Gastrocnemius medialis (tissue), 4 donors: ENCODE data around the gene TRPV6. TPM values are rescaled to one million over a fixed set of nuclear protein-coding genes. Genes with fewer than 3 reads are reported as not detected.

Experiments
- ATAC-seq, 2 donors: fragments of 150-250 bp; one replicate each; pipeline ENCODE4 v1.9.1; 2016
- DNase-seq, 2 donors: peaks; one replicate each; pipeline ENCODE4 v3.0.0-alpha.2; 2019
- H3K27ac ChIP-seq, 4 donors: fragments of 200-600 bp; sonication (generic); 1 replicate in 1 of 4; 2 replicates in 3 of 4; pipeline ENCODE4 v1.5.1; 2016 to 2018; ENCODE audit warnings: mild to moderate bottlenecking in 2 of 4, moderate library complexity in 1 of 4
- H3K27me3 ChIP-seq, 3 donors: fragments of 200-600 bp; sonication (generic) in 2 of 3; 1 replicate in 1 of 3; 2 replicates in 2 of 3; pipeline versions ENCODE4 v1.5.1 to v1.6.0; 2016 to 2019; ENCODE audit warnings: mild to moderate bottlenecking in 1 of 3, moderate library complexity in 1 of 3
- H3K36me3 ChIP-seq, 2 donors: fragments of 200-600 bp; sonication (generic) in 1 of 2; one replicate each; pipeline ENCODE4 v1.5.1; 2017 to 2018
- H3K4me1 ChIP-seq, 2 donors: fragments of 200-600 bp; sonication (generic) in 1 of 2; one replicate each; pipeline ENCODE4 v1.5.1; 2016 to 2017; ENCODE audit warnings: mild to moderate bottlenecking in 2 of 2
- H3K4me3 ChIP-seq, 4 donors: fragments of 200-600 bp; sonication (generic) in 3 of 4; 1 replicate in 1 of 4; 2 replicates in 3 of 4; pipeline ENCODE4 v1.5.1; 2016 to 2019; ENCODE audit warnings: mild to moderate bottlenecking in 2 of 4
- H3K9me3 ChIP-seq, 3 donors: fragments of 200-600 bp; sonication (generic) in 2 of 3; 1 replicate in 1 of 3; 2 replicates in 2 of 3; pipeline ENCODE4 v1.5.1; 2016 to 2019
- POLR2A ChIP-seq, 2 donors: fragments of 450-650 bp; IDR thresholded peaks; one replicate each; pipeline ENCODE4 v1.6.1; 2017; ENCODE audit warnings: antibody characterized with exemption in 2 of 2, mild to moderate bottlenecking in 2 of 2, moderate library complexity in 2 of 2
- in situ Hi-C, 4 donors: fragments of 200-750 bp; cut with MboI; loops; one replicate each; pipeline versions ENCODE4 v1.15.0 to v1.8.0; 2017; ENCODE audit warnings: low sequenced_read_pairs in 4 of 4
- intact Hi-C: fragments of 100-400 bp; cut with DNase I; formaldehyde crosslinking; loops from one replicate; pipeline ENCODE4 v1.15.1; 2023; ENCODE audit warnings: low total_unique reads
- total RNA-seq, 4 donors: library from RNA; depleted of rRNA; stranded (reverse); fragments of >200 nt; gene quantifications; one replicate each; pipeline versions ENCODE4 v1.1.0 to v1.2.3, GENCODE V29; 2016
- TF ChIP-seq, protein P1 (sequence below), 5 experiments: fragments of 450-650 bp in 3 of 5; fragments of 200-600 bp in 2 of 5; sonication (generic) in 2 of 5; IDR thresholded peaks in 4 of 5; conservative IDR thresholded peaks in 1 of 5; 1 replicate in 4 of 5; 2 replicates in 1 of 5; pipeline ENCODE4 v1.5.1; 2016 to 2019; ENCODE audit warnings: antibody characterized with exemption in 5 of 5, mild to moderate bottlenecking in 3 of 5, moderate library complexity in 3 of 5

TRPV6 gene
- total RNA-seq, 4 donors from 2014 or later = not detected

DNA sequence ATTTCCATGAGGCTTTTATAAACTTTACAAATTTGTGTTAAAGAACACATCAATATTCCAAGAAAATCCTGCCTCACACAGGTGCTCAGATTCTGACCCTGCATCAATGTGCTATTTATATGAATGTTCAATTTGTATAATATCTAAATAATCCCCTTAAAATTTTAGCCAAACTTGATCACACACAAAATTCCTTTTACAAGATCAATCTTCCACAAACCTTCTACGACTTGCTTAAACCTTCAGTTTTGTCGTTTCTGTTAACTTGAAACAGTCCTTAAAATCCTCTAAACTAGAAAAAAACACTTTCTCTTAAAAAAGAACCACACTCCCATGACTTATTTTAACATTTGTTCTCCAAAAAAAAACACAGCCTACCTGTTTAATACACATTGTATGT, 20.2 kb upstream of the TRPV6 start:
- ATAC-seq = no peak

DNA sequence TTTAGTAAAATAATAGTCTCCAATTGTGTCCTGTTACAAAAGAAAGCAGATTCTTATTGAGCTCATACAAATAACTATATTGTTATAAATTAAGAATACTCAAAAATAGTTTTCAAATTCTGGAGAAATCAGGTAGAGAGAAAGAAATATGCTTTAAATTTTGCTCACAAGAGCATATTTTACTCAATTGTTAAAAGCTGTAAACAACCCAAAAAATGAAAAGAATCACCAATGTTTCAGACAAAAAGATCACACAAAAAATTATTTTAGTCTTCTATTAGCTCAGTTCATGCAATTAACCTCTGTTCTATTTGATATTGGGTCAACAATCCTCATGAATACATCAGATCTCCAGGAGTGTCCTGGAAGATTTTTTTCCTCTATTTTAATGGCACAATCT, 18.6 kb upstream of the TRPV6 start:
- TF ChIP-seq POLR2A (IDR thresholded peaks at IDR 0.05) = no peak
- TF ChIP-seq, protein P1, sequence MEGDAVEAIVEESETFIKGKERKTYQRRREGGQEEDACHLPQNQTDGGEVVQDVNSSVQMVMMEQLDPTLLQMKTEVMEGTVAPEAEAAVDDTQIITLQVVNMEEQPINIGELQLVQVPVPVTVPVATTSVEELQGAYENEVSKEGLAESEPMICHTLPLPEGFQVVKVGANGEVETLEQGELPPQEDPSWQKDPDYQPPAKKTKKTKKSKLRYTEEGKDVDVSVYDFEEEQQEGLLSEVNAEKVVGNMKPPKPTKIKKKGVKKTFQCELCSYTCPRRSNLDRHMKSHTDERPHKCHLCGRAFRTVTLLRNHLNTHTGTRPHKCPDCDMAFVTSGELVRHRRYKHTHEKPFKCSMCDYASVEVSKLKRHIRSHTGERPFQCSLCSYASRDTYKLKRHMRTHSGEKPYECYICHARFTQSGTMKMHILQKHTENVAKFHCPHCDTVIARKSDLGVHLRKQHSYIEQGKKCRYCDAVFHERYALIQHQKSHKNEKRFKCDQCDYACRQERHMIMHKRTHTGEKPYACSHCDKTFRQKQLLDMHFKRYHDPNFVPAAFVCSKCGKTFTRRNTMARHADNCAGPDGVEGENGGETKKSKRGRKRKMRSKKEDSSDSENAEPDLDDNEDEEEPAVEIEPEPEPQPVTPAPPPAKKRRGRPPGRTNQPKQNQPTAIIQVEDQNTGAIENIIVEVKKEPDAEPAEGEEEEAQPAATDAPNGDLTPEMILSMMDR (IDR thresholded peaks at IDR 0.05 in 4 of 5, conservative IDR thresholded peaks at IDR 0.05 in 1 of 5) = no peak
- ATAC-seq (no peak), DNase-seq (no peak)
- intact Hi-C loops = no loop called here
- Histone ChIP-seq H3K4me1 (no peaks in the 10 kb centered on the region), H3K27ac (no peak overlapping the region), H3K36me3 (no peaks in the 10 kb centered on the region), H3K9me3 (no peaks in the 10 kb centered on the region), H3K4me3 (no peak overlapping the region), H3K27me3 (no peaks in the 10 kb centered on the region)
- in situ Hi-C loops = no loop called here

More for the DNA sequence above, 20.2 kb upstream of the TRPV6 start:
- intact Hi-C loops = no loop called here
- H3K4me3 ChIP-seq = no peak overlapping the region
- H3K27me3 ChIP-seq = no peaks in the 10 kb centered on the region
- no peaks in the 10 kb centered on the region for H3K4me1 ChIP-seq
- H3K36me3 ChIP-seq = no peaks in the 10 kb centered on the region
- TF ChIP-seq POLR2A (IDR thresholded peaks at IDR 0.05) = no peak
- TF ChIP-seq, protein P1 (IDR thresholded peaks at IDR 0.05 in 4 of 5, conservative IDR thresholded peaks at IDR 0.05 in 1 of 5) = no peak
- in situ Hi-C loops = no loop called here
- DNase-seq = no peak
- H3K27ac ChIP-seq = no peak overlapping the region
- H3K9me3 ChIP-seq = no peaks in the 10 kb centered on the region

DNA sequence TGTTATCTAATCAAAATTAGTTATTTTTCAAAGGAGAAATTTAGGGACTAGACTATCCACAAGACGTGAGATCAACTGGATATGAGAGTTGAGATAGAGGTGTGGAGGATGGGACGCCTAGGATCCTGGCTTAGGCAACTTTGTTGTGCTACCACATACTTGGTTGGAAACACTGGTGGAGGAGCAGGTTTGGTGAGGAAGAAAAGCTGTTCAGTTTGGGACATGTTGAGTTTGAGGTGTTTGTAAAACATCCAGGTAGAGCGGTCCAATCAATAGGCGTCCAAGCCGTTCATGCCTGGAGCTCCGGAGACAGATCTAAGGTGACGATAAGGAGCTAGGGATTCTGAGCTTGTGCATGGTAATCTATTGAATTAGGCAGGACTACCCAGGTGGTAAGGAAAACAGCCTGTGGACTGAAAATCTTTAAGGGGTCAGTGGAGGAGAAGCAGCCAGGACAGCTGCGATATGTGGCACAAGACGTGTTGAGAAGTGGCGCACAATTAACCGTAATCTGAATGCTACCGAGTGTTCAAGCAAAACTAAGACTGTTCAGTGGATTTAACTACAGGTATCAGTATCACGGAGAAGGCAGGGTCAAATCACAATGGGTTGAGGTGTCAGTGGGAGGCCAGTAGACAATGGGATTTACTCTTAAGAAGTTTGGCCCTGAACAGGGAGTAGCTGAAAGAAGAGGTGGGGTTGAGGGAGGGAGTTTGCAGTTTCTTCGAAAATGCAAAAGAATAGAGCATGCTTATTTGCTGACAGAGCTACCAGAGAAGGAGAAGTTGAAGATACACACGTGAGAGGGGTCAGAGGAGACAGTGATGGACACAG, 16.1 kb upstream of the TRPV6 start:
- Histone ChIP-seq H3K27ac (no peak overlapping the region), H3K36me3 (no peaks in the 10 kb centered on the region), H3K27me3 (no peaks in the 10 kb centered on the region), H3K4me3 (no peak overlapping the region), H3K4me1 (no peaks in the 10 kb centered on the region), H3K9me3 (no peaks in the 10 kb centered on the region)
- no peak for TF ChIP-seq POLR2A (IDR thresholded peaks at IDR 0.05)
- TF ChIP-seq, protein P1 (IDR thresholded peaks at IDR 0.05 in 4 of 5, conservative IDR thresholded peaks at IDR 0.05 in 1 of 5) = no peak
- DNase-seq (no peak), ATAC-seq (no peak)
- intact Hi-C loops = no loop called here
- in situ Hi-C loops = no loop called here

DNA sequence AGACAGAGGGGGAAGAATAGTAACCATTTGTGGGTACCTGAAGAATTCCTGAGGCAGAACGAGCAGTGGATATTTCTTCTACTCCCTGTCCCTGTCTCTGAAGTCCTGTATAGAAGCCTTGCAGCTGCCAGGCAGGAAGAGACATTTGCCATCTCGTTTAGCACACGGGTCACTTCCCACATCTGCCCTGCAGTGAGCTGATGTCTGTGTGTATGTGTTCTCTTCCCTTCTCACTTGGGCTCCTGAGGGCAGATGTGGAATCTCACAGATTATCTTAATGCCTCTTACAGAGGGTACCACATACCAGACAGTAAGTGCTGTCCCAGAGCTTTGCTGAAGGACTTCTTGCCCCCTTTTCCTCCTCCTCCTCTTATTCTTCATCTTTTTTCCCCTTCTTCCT, 14.1 kb upstream of the TRPV6 start:
- no peak for DNase-seq
- TF ChIP-seq, protein P1 (IDR thresholded peaks at IDR 0.05 in 4 of 5, conservative IDR thresholded peaks at IDR 0.05 in 1 of 5) = no peak
- TF ChIP-seq POLR2A (IDR thresholded peaks at IDR 0.05) = no peak
- ATAC-seq = no peak
- Histone ChIP-seq H3K4me1 (no peaks in the 10 kb centered on the region), H3K27me3 (no peaks in the 10 kb centered on the region), H3K4me3 (no peak overlapping the region), H3K9me3 (no peaks in the 10 kb centered on the region), H3K27ac (no peak overlapping the region), H3K36me3 (no peaks in the 10 kb centered on the region)
- in situ Hi-C loops = no loop called here
- intact Hi-C loops = no loop called here
